Femur (tissue), 1 donor: ENCODE results near the gene FRMD4A.

Experiments used
- DNase-seq: peaks from one replicate; pipeline ENCODE4 v3.0.0-alpha.2; 2017

FRMD4A gene

DNA sequence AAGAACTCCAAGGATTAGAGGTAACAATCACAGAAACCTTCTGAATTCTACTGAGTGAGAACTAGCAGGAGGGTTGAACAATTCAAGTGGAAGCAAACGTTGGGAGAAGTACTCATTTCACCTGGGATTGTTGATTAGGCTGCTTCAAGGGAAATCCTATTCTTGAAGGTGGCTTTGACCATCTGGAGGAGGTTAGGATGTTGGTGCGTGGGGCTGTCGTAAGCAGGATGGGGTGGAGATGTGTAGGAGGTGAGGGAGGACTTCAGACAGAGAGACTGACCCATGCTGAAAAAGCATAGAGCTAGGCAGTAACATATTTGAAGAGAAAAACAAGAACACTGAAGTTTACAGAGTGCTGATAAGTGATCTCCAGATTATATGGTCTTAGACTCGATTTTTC lies 147.9 kb downstream of the FRMD4A start:
- no peak for DNase-seq

DNA sequence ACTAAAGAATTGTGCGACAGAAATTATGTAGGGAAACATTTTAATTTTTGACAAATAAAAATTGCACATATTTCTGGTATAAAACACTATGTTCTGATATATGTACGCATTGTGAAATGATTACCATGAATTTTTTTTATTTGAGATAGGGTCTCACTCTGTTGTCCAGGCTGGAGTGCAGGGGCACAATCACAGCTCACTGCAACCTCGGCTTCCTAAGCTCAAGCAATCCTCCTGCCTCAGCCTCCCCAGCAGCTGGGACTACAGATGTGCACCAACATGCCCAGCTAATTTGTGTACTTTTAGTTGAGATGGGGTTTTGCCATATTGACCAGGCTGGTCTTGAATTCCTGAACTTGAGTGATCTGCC lies 149.2 kb downstream of the FRMD4A start:
- no peak for DNase-seq

DNA sequence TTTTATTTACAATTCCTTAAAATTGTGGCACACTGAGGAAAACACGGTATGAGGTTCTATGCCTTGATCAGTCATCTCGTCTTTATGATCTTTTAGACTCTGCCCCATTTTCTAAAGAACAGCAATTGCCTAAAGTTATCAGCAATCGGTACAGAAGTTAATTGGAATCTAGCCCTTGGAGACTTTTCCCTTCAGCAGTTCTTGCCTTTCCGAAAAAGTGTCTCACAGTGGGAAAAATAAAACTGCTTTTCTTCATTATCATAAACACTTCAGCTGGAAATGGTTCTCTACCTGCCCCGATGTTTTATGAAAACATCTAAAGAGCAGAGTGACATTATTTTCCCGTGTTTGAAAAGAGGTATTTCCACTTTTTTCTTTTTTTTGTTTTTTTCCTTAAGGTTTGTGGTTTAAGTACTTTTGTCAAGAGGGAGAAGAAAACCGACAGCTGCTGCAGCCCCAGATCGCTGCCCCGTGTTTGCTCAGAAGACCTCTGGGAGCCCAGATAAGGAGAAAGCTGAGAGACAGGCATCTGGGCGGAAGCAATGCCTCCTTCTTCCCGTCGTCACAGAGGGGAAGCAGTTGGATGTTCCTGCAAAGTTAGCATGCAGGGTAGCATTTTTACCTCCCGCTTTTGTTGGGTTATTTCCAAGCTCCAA lies 149.7 kb downstream of the FRMD4A start:
- no peak for DNase-seq

DNA sequence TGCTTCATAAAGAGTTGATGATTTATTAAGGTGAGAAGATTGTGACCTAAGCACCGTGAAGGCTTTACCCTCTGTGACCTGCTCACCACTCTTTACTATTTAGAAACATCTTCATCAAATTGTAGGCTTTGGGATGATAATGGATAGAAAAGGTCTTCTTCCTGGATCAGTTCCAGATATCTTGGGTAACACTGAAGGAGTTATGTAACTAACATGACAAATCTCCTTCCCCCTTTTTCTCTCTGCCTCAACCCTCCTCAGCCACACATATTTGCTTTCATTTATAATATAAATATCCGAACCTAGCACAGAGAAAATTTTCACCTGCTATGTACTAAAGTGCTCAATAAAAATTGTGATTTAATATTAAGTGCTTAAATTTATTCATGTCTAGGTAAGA lies 151.5 kb downstream of the FRMD4A start:
- DNase-seq: no peak

DNA sequence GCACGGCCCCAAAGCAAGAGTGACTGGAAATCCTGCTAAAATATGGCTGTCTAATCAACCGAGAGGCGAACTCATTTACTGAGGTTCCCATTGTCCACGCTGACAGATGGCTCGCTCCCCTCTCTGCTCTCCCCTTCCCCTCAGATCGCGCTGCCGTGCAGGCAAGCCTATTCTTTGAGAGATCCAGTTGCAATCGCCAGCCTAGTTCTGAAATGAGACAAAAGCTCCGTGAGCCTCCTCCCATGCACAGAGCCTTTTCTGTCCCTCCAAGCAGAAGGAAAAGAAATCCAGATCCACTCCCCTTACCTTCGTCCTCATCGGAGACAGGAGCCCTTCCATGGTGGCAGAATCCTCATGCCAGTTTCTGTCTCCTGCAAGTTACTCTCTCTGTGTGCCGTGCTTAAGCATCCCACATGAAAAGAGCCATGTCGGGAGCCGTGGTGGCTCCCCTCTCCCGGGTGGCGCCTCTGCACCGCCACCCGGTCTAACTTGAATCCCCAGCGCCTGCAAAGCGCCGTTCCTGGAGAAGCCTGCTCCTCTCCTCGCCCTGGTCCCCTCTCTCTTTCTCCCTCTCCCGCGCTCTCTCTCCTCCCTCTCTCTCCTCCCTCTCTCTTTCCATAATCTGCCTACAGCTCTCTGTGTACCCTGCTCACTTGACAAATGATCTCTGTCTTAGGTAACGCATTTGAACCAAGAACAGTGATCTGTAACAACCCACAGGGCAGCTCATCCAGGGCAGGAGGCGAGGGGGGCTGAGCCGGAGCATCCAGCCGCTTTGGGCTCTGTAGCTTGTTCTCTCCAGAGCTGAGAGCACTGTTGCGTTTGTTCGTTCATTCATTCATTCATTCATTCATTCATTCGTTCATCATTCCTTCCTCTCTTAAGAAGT lies 156.8 kb downstream of the FRMD4A start:
- peak; percentile 39 for DNase-seq

DNA sequence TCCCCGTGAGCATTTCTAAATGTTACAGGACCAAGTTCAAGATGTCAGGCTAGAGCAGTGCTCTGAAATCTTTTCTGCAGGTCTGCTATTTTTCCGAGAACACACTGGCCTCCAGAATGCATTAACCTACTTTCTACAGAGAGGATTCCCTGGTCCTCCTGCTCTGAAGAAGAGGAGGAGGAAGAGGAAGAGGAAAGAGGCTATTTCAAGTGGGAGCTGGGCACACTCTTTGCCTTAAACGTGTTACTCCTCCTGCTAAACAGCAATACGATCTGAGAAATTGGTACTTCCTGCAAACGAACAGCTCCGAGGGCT lies 157.4 kb downstream of the FRMD4A start:
- DNase-seq: no peak

DNA sequence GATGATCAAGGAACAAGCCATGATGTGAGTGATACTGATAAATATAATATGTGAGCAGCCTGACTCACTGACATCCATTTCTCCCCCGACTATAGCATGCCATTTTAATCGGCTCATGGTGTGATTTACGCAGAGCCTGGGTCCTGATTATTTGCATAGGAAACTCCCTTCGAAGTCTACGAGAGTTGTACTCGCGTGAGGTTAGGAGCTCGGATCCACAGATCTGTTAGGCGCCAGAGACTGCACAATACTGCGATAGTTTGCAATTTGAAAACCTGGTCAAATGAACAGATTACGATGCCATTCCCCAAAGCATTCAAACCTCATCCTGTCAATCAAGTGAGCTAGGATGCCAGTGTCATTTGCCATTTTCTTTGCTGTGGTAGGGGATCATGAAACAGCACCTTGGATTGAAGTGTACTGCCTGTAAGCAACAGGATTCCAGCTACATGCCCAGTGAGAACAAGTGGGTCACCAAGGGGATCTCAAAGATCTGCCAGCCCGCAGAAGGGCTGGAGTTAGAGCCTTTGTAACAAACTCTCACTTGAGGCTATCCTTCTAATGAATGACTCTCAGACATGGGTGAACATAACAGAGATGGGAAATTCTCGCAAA lies 158.3 kb downstream of the FRMD4A start:
- no peak for DNase-seq

DNA sequence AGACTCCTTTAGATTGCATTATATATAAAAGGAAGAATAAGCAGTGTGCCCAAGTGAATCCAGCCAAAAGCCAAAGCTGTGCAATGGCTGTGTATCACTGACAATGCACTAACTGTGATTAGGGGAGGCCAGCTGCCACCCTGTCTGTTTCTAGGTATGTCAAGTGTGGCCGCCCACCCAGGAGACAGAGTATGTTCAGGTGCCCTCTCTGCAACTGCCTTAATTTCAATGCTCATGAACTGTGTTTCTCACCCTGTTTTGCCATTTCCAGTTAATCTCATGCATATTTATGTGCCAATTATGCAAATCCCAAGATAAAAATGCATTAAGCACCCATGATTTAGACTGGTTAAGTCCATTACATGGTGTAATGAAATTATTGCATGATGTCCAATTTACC lies 159.4 kb downstream of the FRMD4A start:
- no peak for DNase-seq

DNA sequence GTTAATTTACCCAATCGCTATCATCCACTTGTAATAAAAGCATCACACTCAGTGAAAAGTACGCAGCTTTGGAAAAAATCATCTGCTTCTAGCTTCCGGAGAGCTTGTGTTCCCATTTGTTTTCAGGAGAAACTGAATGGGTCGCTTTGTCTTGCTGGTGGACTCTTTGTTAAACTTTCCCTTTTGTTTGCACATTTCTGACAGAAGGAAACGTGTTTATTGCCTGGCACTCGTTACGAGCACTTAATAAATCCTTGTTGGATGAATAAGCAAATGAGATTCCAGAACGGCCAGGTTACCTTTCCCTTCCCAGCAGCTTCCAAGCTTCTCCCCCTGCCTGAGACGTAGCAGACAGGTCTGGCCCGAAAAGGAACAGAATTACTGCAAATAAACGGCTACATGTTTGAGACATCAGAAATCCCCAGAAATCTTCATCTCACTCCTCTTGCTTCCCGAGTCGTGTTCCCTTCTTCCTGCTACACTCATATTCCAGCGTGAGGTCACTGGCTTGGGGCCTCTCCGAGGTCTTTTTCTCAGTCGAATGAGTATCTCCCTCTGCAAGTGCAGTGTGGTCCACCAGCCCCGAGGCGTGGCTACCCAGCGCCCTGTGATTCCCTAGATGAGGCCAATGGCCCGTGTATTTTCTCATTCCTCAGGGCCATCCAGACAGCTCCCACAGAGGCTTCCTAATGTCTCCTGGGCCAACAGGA lies 167.2 kb downstream of the FRMD4A start:
- DNase-seq: peak; percentile 53

DNA sequence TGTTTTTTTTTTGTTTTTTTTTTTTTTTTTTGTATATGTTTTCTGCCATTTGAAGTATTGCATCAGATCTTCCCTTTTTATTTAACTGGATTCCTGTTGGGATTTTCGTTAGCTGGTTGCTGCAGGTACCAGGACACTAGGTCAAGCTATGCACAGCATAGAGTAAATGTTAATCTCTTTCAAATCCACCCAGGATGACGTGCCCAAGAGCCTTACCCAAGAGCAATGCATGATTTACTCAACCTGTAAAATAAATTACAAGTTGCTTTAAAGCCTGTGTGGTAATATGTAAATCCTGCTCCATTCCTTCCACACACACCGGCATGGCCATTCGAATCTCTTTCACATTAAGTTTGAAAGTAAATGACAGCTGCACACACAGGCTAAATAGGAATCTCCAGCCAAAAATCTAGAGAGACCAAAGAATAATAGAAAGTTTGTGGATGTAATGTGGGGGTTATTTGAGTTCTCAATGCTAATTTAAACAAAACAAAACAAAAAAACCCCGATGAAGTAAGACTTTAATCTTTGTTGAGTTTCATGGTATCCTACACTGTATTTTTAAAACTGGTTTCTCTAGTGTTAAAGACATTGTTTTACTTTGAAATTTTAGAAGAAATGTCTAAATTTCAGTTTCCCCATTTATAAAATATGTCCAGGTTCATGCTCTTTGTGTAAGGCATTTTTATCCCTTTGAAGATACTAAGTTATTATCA lies 167.9 kb downstream of the FRMD4A start:
- no peak for DNase-seq

DNA sequence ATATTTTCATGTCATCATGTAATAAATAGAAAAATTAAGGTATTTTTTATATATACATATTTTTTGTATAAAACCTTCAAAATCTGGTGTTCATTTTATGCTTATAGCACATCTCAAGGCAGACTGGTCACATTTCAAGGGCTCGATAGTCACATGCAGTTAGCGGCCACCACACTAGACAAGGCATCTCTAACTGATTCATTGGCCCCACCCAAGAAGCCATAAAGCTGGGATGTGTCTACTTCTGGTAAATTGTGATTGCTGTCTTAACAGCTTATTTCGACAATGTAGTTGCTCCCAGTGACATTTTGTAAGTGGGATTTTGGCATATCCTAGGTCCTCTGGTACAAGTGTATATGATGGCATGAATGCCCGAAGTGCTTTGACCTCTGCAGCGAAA lies 168.7 kb downstream of the FRMD4A start:
- no peak for DNase-seq

DNA sequence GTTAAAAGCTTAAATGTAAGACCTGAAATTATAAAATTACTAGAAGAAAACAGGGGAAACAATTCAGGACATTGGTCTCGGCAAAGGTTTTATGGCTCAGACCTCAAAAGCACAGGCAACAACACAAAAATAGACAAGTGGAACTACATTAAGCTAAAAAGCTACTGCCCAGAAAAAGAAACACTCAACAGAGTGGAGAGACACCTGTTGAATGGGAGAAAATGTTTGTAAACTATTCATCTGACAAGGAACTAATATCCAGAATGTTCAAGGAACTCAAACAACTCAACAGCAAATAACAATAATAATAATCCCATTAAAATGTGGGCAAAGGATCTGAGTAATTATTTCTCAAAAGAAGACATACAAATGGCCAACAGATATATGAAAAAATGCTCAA lies 170.4 kb downstream of the FRMD4A start:
- DNase-seq: no peak

DNA sequence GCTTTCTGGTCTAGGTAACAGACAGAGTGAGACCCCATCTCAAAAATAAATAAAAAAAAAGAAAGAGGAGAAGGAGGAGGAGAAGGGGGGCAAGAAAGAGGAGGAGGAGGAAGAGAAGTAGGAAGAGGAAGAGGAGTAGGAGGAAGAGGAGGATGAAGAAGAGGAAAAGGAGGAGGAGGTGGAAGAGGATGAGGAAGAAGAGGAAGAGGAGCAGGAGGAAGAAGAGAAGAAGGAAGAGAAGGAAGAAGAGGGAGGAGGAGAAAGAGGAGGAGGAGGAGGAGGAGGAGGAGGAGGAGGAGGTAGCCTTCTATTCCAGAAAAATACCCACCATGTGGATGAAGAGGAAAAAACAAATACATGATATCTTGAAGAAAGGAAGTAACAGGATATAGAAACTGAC lies 172.1 kb downstream of the FRMD4A start:
- DNase-seq: no peak

DNA sequence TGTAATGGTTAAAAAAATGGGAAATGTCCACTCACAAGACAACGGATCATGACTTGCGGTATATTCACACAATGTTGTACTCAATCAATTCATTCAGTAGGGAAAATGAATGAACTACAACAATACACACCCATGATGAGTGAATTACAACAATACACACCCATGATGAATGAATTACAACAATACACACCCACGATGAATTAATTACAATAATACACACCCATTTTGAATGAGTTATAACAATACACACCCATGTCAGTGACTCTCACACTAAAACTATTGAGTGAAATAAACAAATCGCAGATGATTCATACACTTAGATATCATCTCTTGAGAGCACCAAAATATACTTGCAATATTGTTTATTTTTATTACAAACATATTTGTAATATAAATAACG lies 174.6 kb downstream of the FRMD4A start:
- DNase-seq: no peak

DNA sequence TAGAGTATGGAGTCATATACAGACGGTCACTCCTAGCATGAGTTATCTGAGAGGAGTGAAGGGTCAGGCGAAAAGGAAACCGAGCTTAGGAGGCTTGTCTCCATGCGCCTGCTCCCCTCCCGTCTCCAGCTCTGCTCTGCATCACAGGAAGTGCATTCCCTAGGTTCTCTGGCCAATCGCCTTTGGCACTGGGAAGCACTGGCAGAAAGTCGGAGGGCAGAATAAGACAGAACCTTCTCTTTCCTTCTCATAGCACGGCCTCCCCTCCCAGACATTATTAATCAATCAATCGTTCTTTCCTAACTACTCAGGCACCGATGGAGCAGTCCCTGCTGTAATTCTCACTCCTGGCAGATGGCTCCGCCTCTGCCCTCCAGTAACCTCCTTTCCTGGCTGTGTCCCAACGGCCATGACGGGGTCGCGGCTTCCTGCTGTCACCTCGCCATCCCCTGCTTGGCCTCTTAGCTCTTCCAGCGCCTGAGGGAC lies 177.1 kb downstream of the FRMD4A start:
- DNase-seq: no peak

DNA sequence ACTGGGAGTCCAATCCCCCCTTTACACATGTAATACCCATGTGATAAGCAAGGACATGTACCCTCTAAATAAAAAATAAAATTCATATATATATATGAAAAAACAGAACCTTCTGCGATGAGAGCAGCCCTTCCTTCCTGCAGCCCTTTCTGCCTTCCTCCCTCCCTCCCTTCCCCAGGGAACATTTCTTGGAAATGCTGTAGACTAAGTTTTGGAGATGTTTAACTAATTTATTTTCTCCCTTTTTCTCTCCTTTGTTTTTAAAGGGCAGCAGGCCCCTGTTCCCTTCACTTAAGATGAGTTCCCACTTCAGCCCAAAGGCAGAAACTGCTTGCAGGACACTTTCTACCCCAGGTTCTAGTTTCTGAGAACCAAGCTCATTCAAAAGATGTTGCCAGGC lies 179.2 kb downstream of the FRMD4A start:
- no peak for DNase-seq

DNA sequence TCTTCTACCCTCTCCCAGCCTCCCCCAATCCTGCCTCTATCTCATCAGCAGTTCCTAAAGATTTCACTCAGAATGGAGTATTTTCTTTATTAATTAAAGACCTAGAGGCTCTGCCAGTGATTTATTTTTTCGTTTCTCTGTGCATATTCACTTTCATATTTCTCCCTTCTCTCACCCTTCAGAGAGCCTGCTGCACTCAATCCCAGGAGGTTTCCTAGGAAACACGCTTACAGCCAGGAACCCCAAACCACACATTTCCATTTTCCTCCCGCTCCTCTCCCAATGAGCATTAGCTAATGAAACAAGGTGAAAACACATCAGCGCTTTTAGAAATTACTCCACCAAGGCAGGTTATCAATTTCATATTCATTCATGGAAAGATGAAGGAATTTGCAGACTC lies 180.2 kb downstream of the FRMD4A start:
- no peak for DNase-seq

DNA sequence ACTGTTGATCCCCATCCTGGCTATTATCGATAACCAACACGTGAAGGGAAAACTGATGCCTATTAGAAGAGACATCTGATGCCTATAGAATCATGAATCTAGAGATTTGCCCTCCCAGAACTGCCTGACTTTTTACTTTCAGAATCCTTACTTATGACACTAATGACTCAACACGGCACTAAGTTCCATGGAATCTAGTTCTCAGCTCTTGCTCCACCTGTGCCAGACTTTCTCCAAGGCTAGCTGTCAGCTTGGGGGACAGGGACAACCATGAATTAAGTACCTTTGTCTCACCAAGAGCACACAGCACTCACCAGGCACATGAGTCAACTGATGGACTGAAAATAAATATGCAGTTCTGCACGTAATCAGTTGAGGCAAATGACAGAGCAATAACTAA lies 184.2 kb downstream of the FRMD4A start:
- no peak for DNase-seq

DNA sequence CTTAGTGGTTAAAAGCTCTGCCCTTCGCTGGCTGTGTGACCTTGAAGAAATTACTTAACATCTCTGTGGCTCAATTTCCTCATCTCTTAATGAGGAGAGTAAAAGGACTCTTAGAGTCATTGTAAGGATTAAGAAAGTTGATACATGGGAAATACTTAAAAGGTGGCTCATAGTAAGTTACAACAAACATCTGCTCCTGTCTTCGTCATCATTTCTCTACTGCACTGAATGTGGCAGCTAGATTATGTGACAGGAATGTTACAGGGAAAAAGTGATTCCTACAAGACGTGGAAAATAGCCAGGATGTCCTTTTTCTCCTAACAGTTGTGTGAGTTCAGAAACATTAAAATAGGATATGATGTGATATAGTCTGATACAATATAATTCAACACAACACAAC lies 184.7 kb downstream of the FRMD4A start:
- no peak for DNase-seq

DNA sequence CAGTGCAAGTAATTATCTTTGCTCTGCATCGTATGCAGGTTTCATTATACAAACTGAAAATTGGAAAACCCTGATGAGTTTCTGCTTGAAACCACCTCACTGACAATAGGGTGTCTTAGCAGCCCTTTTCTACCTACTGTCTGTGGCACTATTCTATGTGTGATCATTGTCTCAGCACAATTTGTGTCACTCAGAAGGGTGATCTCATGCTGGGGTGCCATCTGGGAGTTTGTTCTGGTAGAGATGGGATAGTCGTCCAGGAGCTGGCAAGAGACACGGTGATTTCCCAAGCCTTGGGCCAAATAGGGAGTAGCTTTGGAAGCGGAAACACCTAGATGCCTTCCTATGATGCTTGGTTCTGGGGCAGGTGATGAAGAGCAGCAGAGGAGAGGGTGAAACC lies 186.3 kb downstream of the FRMD4A start:
- no peak for DNase-seq

DNA sequence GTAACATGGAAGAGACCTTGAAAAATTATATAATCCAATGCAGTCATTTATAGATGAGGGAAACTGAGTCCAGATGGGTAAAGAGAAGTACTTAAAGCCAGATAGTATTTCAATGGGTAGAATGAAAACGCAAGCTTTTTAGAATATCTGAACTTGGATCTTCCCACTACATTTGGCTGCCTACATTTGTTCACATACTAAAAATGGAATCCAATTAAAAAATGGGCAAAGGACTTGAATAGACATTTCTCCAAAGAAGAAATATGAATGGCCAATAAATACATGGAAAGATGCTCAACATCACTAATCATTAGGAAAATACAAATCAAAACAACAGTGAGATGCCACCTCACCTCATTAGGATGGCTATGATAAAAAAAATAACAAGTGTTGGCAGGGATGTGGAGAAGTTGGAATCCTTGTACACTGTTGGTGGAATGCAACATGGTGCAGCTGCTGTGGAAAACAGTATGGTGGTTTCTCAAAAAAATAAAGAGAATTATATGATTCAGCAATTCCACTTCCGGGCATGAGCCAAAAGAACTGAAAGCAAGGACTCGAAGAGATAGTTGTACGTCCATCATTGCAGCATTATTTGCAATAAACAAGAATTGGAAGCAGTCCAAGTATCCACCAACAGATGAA lies 188.0 kb downstream of the FRMD4A start:
- no peak for DNase-seq

DNA sequence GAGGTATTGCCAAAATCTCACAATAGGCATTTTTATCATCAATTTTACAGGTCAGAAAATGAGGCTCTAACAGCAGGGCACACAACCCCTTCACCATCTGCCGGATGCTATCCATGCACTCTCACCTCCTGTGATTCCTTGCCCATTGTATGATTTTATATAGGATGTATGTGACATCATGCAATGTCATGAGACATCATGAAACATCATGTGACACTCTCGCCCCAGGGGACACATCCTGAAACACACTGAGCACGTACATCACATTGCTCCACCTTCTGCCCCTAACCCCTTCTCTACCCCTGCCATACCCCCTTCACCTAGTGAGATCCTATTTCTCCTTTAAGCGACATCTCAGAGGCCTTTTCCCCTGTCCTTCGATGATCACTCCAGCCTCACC lies 189.4 kb downstream of the FRMD4A start:
- no peak for DNase-seq
